Activated gamma-delta T cell (primary cell): ENCODE results near the gene LYRM9.
"Not testable (repeated sequence)": the region's sequence is repeated elsewhere in the genome, so short reads cannot be mapped to it uniquely, and the experiment has no call there.

ENCODE experiments used
- DNase-seq: peaks from one replicate; lab custom pipeline; 2025; lab: John Stamatoyannopoulos, UW

LYRM9 gene

GRCh38 chr17:27906226-27906580 lies 13.0 kb upstream of the LYRM9 start:
- no peak for DNase-seq

- DNase-seq: no peak
Measured at GRCh38 chr17:27905447-27906225, 12.5 kb upstream of the LYRM9 start.

GRCh38 chr17:27904534-27905446 lies 11.6 kb upstream of the LYRM9 start:
- DNase-seq: no peak

DNA sequence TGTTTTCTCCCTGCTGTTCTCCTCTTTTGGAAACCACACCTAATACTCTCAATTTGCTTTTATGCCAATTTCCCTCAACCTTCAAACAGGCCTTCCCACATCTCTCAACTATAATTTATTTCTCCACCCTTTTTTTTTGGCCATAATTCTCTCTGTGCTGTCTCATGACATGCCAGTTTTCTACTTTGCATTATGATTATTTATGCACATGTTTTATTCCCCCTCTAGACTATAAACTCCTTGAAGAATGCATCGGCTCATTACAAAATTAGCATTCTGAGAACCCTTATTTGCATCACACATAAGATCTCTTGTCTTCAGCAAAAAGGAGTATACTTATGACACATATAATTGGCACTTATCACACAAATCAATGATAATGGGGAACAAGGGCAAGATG lies 10.9 kb upstream of the LYRM9 start:
- DNase-seq: no peak

DNA sequence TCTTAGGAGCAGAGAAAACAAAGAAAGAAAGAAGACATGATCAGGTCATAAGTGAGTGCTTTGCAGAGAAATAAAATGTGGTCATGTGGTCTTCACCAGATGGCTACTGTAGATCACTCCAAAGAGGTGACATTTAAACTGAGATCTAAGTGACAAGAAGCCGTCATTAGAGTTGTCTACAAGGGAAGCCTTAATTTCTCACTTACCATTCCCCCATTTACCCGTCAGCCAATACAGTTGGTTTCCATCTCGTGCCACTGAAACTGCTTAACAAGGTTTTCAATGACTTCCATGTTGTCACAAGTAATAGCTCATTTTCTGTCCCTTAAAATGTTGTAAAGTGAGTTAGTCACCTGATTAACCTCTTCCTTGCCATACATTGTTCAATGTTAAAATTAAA lies 6.4 kb upstream of the LYRM9 start:
- DNase-seq: no peak

DNA sequence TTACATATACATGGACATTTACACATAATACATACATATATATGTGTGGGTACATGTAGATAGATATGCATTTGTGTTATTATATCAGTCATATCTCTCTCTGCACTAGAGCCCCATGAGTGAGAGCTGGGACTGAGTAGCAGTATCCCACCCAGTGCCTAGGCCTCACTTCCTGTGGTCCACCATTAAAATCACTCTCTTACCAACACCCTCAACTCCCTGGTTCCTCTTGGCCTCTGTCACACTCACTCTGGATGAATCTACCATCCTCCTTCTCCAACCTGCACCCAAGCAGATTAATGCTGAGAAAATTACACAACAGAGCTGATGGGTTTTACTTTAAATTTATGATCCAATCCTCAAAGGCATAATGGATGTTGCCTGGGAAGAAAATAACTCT lies 4.9 kb upstream of the LYRM9 start:
- no peak for DNase-seq

- DNase-seq: no peak
Measured at GRCh38 chr17:27896701-27897100, 3.5 kb upstream of the LYRM9 start.

DNA sequence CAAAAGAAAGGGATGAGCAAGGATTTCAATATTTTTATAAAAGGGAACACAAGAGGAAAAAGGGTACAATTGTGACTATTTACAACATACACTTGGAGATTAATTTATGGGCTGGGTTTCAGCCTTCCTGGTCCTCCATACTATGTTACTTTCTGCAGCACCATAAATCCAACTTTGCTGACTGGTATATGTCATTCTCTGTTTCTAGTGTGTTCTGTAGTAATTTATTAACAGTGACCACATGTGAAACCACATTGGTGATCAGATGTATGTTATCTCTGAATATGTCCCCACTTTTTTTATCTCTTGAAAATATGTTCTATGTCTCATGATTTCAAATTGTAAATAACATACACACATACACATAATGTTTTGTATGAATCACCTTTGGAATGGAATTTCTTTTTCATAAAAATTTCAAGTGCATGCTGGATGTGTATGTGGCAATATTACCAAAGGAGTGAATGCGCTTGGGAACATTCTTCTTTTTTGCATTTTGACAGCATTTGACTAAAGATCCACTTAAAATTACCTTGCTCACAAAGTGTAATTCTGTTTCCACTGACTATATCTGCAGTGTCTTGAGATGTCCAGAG lies 2.9 kb upstream of the LYRM9 start:
- no peak for DNase-seq

DNA sequence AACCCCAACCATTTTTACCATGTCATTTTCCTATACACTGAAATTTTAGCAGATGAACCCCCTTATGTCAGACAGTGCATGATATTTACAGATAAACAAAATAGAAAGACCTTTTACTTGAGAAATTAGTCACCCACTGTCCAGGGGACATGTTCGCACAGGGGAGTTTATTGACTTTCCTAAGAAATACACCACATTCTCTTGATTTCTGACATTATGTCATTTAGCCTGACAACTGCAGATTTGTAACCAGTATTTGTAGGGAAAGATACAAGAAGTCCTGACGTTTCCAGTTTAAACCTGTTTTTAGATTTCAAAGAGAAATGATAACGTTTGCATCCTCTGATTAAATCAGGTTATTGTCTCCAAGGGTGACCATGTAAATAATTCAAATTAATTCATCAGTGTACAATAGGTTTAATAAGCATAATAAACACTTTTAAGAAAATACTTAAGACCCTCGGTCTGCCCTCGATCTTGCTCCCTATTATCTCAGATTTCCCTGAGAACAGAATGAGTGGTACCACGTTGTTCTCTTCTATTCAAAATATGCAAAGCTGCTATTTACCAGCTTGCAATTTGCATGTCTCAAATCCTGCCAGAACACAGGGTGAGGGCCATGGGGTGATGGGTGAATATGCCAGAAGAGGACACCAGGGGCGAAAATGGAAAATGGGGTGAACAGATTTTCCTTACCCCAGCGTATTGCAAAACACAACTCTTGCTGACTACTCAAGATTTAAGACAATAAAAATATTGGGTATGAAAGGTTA lies 2.1 kb upstream of the LYRM9 start:
- DNase-seq: no peak

- DNase-seq: no peak
Measured at GRCh38 chr17:27893841-27894503, 807 bp upstream of the LYRM9 start.

DNA sequence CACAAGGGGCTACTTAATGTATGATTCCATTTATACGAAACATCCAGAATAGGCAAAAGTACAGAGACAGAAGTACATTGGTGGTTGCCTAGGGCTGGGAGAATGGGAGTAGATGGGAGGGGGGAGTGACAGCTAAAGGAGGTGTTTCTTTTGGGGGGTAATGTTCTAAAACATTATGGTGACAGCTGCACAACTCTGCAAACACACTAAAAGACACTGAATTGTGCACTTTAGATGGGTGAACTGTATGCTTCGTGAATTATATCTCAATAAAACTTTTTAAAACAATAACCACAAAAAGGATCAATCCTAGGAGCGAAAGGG lies 661 bp downstream of the LYRM9 start:
- DNase-seq: no peak

- DNase-seq: no peak
Measured at GRCh38 chr17:27891841-27892240, 1.3 kb downstream of the LYRM9 start.

GRCh38 chr17:27889711-27890251 lies 3.4 kb downstream of the LYRM9 start:
- DNase-seq: no peak

DNA sequence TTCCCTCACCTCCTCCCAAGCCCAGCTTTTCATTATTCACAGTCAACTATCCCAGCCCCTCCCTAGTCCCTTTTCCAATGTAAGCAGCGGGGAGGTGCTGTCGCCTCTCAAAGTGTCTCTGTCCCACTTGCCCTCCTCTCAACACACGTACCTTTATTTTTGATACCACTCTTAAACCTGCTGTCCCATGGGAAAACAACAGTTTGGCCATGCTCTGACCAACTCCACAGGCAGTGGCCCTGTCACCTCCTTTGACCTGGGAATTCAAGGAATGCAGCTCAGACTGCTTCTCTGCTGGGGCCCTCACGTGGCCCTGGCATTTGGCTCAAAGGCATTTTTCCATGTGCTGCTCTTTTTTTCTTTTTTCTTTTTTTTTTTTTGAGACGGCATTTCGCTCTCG lies 4.2 kb downstream of the LYRM9 start:
- no peak for DNase-seq

GRCh38 chr17:27888067-27888466 lies 5.1 kb downstream of the LYRM9 start:
- no peak for DNase-seq

DNA sequence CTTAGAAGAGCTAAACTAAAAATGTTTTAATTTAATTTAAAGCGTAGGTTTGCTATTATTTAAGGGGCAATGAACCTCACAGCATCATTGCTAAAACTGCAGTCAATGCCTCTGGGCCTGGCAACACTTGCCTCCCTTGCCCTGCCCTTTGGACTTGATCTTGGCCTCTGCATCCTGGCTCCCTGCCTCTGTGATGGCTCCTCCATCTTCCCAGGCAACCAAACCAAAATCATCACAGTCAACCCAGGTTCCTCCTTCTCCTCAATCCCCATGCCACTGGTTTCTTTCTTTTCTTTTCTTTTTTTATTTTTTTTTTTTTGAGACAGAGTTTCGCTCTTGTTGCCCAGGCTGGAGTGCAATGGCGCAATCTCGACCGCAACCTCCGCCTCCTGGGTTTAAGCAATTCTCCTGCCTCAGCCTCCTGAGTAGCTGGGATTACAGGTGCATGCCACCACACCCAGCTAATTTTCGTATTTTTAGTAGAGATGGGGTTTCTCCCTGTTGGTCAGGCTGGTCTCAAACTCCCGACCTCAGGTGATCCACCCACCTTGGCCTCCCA lies 6.7 kb downstream of the LYRM9 start:
- DNase-seq: not testable (repeated sequence)

DNA sequence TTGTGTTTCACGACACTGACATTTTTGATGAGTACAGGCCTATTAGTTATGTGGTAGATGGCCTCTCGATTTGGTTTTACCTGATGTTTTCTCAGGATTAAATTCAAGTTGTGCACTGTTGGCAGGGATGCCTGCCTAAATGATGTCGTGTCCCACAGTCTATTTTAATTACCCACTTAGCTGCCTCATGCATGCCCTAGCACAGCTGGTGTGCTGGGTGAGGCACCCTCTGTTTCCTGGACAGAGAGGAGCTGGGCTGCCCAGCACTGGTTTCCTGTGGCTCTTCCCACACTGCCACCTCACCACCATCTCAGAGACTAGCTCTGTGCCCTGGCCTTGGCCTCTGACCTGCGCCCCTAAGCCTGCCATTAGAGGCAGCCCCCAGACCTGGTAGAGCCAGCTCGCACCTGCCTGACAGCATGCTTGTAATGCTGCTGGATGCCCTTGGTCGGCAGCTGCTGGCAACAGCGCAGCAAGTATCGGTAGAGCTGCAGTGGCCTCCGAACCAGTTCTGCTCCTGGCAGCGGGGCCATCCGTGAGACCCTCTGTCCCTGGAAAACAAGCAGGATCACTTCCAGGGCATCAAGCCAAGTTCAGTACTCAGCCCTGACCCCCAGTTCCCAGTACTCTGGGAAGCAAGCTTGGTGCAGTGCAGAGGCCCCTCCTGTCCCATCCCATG lies 10.9 kb downstream of the LYRM9 start:
- no peak for DNase-seq

DNA sequence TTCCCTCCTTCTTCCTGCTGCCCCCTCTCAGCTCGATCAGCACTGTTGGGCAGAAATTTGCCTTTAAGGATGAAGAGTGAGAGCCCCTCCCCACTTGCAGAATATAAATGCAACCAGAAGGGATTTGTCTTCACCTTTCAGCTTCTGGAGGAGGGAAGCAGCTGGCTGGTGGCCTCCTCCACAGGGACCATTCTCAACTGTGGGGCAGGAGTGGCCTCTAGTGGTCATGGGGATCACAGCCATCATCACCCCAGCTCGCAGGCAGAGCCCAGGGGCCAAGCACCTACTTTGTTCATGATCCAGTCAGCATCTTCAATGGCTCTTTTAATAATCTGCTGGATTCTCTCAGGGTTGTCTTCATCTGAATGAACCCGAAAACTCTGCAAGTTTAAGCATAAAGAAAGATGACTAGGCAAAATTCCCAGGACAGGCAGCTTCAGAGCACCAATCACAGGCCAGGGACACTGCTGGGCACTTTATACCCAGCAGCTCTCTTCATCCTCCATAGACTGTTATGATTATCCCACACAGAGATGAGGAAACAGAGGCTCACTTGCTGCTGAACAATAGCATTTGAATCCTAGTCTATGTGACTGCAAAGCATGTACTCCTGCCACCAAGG lies 13.1 kb downstream of the LYRM9 start:
- no peak for DNase-seq

DNA sequence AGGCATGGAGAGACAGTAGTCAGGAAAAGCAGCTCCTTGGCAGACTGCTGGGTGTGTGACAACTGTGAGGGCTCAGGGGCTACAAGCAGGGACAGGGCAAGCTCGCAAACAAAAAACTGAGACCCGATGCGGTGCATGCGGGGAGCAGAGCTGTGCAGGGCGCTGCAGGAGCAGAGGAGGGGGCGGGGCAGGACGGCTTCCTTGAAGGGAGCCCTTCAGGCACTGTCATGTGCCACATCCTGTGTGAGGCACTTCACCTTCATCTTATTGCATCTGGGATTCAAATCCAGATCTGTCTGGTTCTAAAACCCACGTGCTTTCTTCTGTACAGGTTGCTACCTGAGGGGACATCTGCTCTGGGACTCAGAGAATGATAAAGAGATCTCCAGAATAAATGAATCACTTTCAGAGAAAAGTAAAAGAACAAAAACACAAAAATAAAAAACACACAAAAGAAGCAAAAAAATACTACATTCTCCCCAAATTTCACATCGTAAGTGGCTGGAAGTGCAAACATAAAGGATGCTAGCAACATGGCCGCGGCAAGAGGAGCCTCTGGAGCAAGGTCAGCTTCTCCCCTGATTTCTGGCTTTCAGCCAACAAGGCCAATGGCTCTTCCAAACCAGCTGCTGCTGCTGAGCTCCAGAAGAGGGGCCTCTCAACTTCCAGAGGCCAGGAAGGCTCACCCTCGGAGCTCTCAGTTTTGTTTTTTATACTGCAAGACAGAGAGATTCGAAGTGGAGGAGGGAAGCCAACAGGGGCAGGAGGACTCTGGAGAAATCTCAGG lies 14.2 kb downstream of the LYRM9 start:
- no peak for DNase-seq
